ENCODE measurements around the gene PPARD. TPM values are rescaled to one million over a fixed set of nuclear protein-coding genes. Genes with fewer than 3 reads are reported as not detected.

The PPARD gene
- total RNA-seq: 10 to 100 TPM; 15.8 to 38.4 TPM

DNA sequence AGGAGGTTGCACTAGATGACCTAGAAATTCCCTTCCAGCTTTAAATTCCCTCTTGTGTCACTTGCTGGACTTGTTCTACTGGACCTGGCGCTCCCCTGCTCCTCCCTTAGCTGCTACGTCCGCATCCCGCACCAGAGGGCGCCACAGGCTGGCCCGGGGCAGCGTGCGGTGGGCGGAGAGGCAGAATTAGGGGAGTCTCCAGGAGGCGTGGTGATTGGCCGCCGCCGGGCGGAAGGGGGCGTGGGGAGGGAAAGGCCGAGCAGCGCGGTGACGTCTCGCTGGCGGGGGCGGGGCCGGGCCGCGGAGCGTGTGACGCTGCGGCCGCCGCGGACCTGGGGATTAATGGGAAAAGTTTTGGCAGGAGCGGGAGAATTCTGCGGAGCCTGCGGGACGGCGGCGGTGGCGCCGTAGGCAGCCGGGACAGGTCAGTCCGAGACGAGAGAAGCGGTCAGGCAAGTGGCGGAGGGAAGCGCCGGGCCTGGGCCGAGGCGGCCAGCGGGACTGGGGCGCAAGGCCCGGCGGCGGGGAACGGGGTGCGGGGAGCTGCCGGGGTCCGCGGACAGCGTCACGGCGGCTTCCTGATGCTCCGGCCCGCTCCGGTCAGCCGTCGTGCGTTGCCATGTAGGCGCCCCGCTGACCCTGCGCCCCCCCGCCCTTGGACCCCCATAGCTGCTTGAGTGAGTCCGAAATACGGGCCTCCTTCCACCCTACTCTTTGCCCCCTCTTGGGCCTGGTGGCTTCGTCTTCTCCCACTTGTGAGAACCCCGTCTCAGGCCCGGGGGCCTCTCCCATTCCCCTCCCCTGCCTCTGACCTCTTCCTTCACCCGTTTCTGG is at the start of gene PPARD:
Gene PPARD, plus strand, starts transcription at position 301 of the 834 bp plus-strand sequence. CDS start 68,530 bp downstream, outside the sequence.
- ATAC-seq (ENCODE audit: insufficient number of reproducible peaks, low FRiP score, low read depth): peak; percentile 95
- DNase-seq (ENCODE audit: low spot score): peak; percentile 94
- H3K4me3 ChIP-seq: peak within 1 kb of the TSS; percentile 94
- H3K27me3 ChIP-seq (replicated peaks; ENCODE audit: insufficient read depth): no peaks in the 10 kb centered on the region
- peaks cover 9% of the 10 kb centered on the region for H3K36me3 ChIP-seq
- H3K9me3 ChIP-seq: no peaks in the 10 kb centered on the region
- H3K4me1 ChIP-seq (ENCODE audit: control insufficient read depth in 1 of 2, low read depth in 2 of 2): peaks cover 5 to 25% of the 10 kb centered on the region in 2 donors
- H3K27ac ChIP-seq: peak within 1 kb of the TSS; percentile 68 to 74
- TF ChIP-seq, protein P1, sequence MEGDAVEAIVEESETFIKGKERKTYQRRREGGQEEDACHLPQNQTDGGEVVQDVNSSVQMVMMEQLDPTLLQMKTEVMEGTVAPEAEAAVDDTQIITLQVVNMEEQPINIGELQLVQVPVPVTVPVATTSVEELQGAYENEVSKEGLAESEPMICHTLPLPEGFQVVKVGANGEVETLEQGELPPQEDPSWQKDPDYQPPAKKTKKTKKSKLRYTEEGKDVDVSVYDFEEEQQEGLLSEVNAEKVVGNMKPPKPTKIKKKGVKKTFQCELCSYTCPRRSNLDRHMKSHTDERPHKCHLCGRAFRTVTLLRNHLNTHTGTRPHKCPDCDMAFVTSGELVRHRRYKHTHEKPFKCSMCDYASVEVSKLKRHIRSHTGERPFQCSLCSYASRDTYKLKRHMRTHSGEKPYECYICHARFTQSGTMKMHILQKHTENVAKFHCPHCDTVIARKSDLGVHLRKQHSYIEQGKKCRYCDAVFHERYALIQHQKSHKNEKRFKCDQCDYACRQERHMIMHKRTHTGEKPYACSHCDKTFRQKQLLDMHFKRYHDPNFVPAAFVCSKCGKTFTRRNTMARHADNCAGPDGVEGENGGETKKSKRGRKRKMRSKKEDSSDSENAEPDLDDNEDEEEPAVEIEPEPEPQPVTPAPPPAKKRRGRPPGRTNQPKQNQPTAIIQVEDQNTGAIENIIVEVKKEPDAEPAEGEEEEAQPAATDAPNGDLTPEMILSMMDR (IDR thresholded peaks at IDR 0.05): peak; percentile 97

DNA sequence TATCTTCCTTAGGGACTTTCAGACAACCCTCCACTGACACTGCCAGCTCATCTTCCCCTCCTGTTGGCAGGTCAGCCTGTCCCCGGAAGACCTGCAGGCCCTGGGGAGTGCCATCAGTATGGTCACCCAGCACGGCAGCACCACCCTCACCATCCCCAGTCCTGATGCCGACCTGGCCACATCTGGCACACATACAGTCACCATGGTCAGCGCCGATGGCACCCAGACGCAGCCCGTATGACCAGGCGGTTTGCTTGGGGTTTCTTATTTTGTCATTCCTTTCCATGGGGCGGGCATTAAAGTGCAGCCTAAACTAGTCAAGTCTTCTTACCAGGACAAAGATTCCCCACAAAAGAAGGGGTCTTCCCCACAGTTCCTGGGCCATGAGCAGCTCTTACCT is 48.7 kb upstream of the PPARD start:
- Histone ChIP-seq H3K36me3 (peaks cover 50% of the 10 kb centered on the region), H3K27ac (no peak overlapping the region), H3K4me1 (ENCODE audit: control insufficient read depth in 1 of 2, low read depth in 2 of 2) (peaks cover 0 to 14% of the 10 kb centered on the region in 2 donors), H3K9me3 (no peaks in the 10 kb centered on the region), H3K27me3 (replicated peaks; ENCODE audit: insufficient read depth) (no peaks in the 10 kb centered on the region), H3K4me3 (no peak overlapping the region)
- TF ChIP-seq, protein P1 (IDR thresholded peaks at IDR 0.05): no peak
- DNase-seq (ENCODE audit: low spot score) (no peak), ATAC-seq (ENCODE audit: insufficient number of reproducible peaks, low FRiP score, low read depth) (no peak)

DNA sequence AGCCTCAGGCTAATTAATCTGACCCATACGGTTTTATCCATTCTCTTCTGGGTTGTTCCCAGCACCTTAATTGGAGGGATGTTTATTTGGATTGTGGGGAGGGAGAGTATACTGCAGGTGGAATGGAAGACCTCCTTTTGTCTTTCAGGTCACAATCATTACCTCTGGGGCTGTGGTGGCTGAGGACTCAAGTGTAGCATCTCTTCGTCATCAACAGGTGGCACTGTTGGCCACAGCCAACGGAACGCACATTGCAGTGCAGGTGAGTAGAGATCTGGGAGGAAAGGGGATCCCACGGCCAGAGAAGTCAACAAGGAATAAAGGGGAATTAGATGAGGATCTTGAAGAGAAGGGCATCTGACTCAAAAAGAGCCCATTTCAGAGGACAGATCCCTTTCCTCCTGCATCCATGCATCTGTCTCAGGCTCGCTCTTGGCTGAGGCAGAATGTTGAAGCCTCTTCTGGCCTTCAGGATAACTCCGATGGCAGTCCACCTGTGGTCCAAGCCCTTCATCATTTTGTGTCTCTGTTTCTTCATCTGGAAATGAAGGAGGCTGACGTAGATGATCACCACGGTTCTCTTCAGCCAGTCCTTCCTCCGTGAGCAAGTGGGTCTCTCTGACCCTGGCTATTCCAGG is 47.9 kb upstream of the PPARD start:
- ATAC-seq (ENCODE audit: insufficient number of reproducible peaks, low FRiP score, low read depth): no peak
- no peaks in the 10 kb centered on the region for H3K9me3 ChIP-seq
- H3K27me3 ChIP-seq (replicated peaks; ENCODE audit: insufficient read depth): no peaks in the 10 kb centered on the region
- peaks cover 0 to 14% of the 10 kb centered on the region in 2 donors for H3K4me1 ChIP-seq (ENCODE audit: control insufficient read depth in 1 of 2, low read depth in 2 of 2)
- no peak for DNase-seq (ENCODE audit: low spot score)
- no peak overlapping the region for H3K4me3 ChIP-seq
- TF ChIP-seq, protein P1 (IDR thresholded peaks at IDR 0.05): peak; percentile 45
- H3K27ac ChIP-seq: no peak overlapping the region
- peaks cover 46% of the 10 kb centered on the region for H3K36me3 ChIP-seq

DNA sequence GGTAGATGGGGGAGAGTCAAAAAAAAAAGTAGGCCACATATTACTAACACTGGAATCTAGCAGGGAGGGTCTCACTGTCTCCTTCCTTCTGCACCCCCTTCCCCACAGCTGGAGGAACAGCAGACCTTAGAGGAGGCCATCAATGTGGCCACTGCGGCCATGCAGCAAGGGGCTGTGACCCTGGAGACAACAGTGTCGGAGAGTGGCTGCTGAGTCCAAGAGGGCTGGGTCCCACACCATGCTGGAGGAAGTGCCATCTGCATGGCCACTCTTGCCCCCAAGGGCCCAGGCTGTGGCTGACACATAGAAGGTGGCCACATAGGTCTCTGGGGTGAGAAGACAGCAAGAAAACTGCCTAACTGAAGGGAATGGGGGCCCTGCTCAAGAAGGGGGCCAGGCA is 47.3 kb upstream of the PPARD start:
- Histone ChIP-seq H3K4me1 (ENCODE audit: control insufficient read depth in 1 of 2, low read depth in 2 of 2) (peaks cover 0 to 14% of the 10 kb centered on the region in 2 donors), H3K27ac (no peak overlapping the region), H3K36me3 (peaks cover 44% of the 10 kb centered on the region), H3K9me3 (no peaks in the 10 kb centered on the region), H3K4me3 (no peak overlapping the region), H3K27me3 (replicated peaks; ENCODE audit: insufficient read depth) (no peaks in the 10 kb centered on the region)
- TF ChIP-seq, protein P1 (IDR thresholded peaks at IDR 0.05): no peak
- DNase-seq (ENCODE audit: low spot score): no peak
- no peak for ATAC-seq (ENCODE audit: insufficient number of reproducible peaks, low FRiP score, low read depth)

Measured in thoracic aorta (tissue), 2 donors.